Neural progenitor cell (in vitro differentiated cells): ENCODE data around the gene FHOD3.

Experiments used
- EZH2 ChIP-seq: fragments of 200-600 bp; sonication (generic); IDR thresholded peaks from 2 replicates; pipeline ENCODE4 v1.6.1; 2017; ENCODE audit warnings: antibody characterized with exemption, mild to moderate bottlenecking, moderate library complexity
- TF ChIP-seq, protein P1 (sequence below): fragments of 200-600 bp; sonication (generic); IDR thresholded peaks from 2 replicates; pipeline ENCODE4 v1.5.1; 2017; ENCODE audit warnings: antibody characterized with exemption, mild to moderate bottlenecking

DNA sequence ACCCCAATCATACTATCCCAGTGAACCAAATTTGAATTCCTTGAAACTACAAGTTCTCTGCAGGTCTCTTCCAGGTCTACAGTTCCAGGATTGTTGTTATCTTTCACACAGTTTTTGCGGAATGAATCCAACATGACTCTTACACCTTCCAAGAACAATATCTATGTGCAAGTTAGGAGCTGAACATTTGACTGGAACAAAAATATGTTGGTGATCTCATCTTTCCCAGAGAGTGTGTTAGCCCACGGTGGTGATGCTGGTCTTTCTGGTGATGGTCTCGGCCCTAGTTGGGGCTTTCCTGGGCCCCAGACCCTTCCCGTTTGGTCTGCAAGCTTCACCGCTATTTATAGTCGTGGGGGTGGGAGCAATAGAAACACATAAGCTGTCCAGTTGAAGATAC, 357.6 kb downstream of the FHOD3 start:
- TF ChIP-seq, protein P1, sequence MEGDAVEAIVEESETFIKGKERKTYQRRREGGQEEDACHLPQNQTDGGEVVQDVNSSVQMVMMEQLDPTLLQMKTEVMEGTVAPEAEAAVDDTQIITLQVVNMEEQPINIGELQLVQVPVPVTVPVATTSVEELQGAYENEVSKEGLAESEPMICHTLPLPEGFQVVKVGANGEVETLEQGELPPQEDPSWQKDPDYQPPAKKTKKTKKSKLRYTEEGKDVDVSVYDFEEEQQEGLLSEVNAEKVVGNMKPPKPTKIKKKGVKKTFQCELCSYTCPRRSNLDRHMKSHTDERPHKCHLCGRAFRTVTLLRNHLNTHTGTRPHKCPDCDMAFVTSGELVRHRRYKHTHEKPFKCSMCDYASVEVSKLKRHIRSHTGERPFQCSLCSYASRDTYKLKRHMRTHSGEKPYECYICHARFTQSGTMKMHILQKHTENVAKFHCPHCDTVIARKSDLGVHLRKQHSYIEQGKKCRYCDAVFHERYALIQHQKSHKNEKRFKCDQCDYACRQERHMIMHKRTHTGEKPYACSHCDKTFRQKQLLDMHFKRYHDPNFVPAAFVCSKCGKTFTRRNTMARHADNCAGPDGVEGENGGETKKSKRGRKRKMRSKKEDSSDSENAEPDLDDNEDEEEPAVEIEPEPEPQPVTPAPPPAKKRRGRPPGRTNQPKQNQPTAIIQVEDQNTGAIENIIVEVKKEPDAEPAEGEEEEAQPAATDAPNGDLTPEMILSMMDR: no peak
- no peak for TF ChIP-seq EZH2
